Dedifferentiated amniotic fluid mesenchymal stem cell (primary cell): ENCODE results near the gene MAMDC4.
"Not testable (repeated sequence)": the region's sequence is repeated elsewhere in the genome, so short reads cannot be mapped to it uniquely, and the experiment has no call there.

Experiments
- DNase-seq: peaks from one replicate; pipeline ENCODE4 v3.0.0-alpha.2; 2016; ENCODE audit errors: extremely low spot score

The MAMDC4 gene

GRCh38 chr9:136825295-136826187 lies 26.6 kb upstream of the MAMDC4 start:
- no peak for DNase-seq

- DNase-seq: no peak
These were observed 26.0 kb upstream of the MAMDC4 start for GRCh38 chr9:136826188-136826541.

GRCh38 chr9:136826703-136827582 lies 25.2 kb upstream of the MAMDC4 start:
- DNase-seq: no peak

GRCh38 chr9:136827794-136828473 lies 24.2 kb upstream of the MAMDC4 start:
- no peak for DNase-seq

- DNase-seq: no peak
These were observed 23.5 kb upstream of the MAMDC4 start for GRCh38 chr9:136828474-136829140.

- DNase-seq: no peak
These were observed 22.7 kb upstream of the MAMDC4 start for GRCh38 chr9:136829412-136829811.

GRCh38 chr9:136829981-136830885 lies 21.9 kb upstream of the MAMDC4 start:
- DNase-seq: no peak

GRCh38 chr9:136831002-136831719 lies 21.0 kb upstream of the MAMDC4 start:
- DNase-seq: no peak

GRCh38 chr9:136831720-136832104 lies 20.4 kb upstream of the MAMDC4 start:
- DNase-seq: no peak

GRCh38 chr9:136832581-136832980 lies 19.6 kb upstream of the MAMDC4 start:
- DNase-seq: no peak

GRCh38 chr9:136833381-136834048 lies 18.6 kb upstream of the MAMDC4 start:
- DNase-seq: not testable (repeated sequence)

- DNase-seq: no peak
These were observed 16.8 kb upstream of the MAMDC4 start for GRCh38 chr9:136835162-136835931.

- no peak for DNase-seq
These were observed 15.9 kb upstream of the MAMDC4 start for GRCh38 chr9:136835932-136836904.

GRCh38 chr9:136837146-136837855 lies 14.8 kb upstream of the MAMDC4 start:
- no peak for DNase-seq

- DNase-seq: not testable (repeated sequence)
These were observed 14.3 kb upstream of the MAMDC4 start for GRCh38 chr9:136837856-136838277.

- DNase-seq: no peak
These were observed 13.6 kb upstream of the MAMDC4 start for GRCh38 chr9:136838314-136839228.
